Measurements from ENCODE around the gene CCSER1. TPM values are rescaled to one million over a fixed set of nuclear protein-coding genes. Genes with fewer than 3 reads are reported as not detected.

Gene CCSER1
- total and polyA plus RNA-seq, 2 experiments from 2014 or later, result 2.9 to 3.4 TPM

- no peak for TF ChIP-seq JUNB (IDR thresholded peaks at IDR 0.05; ENCODE audit: unreplicated experiment)
- TF ChIP-seq EZH2phosphoT487 (IDR thresholded peaks at IDR 0.05; ENCODE audit: unreplicated experiment), result no peak
- no peak for TF ChIP-seq ZNF462 (CRISPR knock-in tag; IDR thresholded peaks at IDR 0.05)
- no peak for TF ChIP-seq NANOG (IDR thresholded peaks at IDR 0.05; ENCODE audit: borderline replicate concordance)
- TF ChIP-seq CREB1 (CRISPR knock-in tag; IDR thresholded peaks at IDR 0.05; ENCODE audit: low read depth), result no peak
- TF ChIP-seq, protein P1, sequence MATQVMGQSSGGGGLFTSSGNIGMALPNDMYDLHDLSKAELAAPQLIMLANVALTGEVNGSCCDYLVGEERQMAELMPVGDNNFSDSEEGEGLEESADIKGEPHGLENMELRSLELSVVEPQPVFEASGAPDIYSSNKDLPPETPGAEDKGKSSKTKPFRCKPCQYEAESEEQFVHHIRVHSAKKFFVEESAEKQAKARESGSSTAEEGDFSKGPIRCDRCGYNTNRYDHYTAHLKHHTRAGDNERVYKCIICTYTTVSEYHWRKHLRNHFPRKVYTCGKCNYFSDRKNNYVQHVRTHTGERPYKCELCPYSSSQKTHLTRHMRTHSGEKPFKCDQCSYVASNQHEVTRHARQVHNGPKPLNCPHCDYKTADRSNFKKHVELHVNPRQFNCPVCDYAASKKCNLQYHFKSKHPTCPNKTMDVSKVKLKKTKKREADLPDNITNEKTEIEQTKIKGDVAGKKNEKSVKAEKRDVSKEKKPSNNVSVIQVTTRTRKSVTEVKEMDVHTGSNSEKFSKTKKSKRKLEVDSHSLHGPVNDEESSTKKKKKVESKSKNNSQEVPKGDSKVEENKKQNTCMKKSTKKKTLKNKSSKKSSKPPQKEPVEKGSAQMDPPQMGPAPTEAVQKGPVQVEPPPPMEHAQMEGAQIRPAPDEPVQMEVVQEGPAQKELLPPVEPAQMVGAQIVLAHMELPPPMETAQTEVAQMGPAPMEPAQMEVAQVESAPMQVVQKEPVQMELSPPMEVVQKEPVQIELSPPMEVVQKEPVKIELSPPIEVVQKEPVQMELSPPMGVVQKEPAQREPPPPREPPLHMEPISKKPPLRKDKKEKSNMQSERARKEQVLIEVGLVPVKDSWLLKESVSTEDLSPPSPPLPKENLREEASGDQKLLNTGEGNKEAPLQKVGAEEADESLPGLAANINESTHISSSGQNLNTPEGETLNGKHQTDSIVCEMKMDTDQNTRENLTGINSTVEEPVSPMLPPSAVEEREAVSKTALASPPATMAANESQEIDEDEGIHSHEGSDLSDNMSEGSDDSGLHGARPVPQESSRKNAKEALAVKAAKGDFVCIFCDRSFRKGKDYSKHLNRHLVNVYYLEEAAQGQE (IDR thresholded peaks at IDR 0.05; ENCODE audit: unreplicated experiment), result no peak
- no peak for TF ChIP-seq ZNF331 (CRISPR knock-in tag; IDR thresholded peaks at IDR 0.05; ENCODE audit: low read depth)
- no peak for TF ChIP-seq EZH2 (IDR thresholded peaks at IDR 0.05; ENCODE audit: low read depth, unreplicated experiment)
- TF ChIP-seq CTCF (conservative IDR thresholded peaks at IDR 0.05; ENCODE audit: low read depth in 2 of 2), result no peak
- TF ChIP-seq, protein P2, sequence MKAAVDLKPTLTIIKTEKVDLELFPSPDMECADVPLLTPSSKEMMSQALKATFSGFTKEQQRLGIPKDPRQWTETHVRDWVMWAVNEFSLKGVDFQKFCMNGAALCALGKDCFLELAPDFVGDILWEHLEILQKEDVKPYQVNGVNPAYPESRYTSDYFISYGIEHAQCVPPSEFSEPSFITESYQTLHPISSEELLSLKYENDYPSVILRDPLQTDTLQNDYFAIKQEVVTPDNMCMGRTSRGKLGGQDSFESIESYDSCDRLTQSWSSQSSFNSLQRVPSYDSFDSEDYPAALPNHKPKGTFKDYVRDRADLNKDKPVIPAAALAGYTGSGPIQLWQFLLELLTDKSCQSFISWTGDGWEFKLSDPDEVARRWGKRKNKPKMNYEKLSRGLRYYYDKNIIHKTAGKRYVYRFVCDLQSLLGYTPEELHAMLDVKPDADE (IDR thresholded peaks at IDR 0.05), result no peak
- no peak for TF ChIP-seq ZNF114 (CRISPR knock-in tag; IDR thresholded peaks at IDR 0.05)
- no peak for TF ChIP-seq STAT1 (IDR thresholded peaks at IDR 0.05; ENCODE audit: unreplicated experiment)
- TF ChIP-seq POLR2AphosphoS5 (IDR thresholded peaks at IDR 0.05; ENCODE audit: low read depth), result no peak
- no peaks in the 10 kb centered on the region for H3K36me3 ChIP-seq (ENCODE audit: insufficient read depth)
- peak overlapping the region; percentile 10; the same call in 1 of the 2 replicates for H3K27ac Mint-ChIP-seq
Measured at GRCh38 chr4:90904021-90904420, 776.8 kb downstream of the CCSER1 start.

More at GRCh38 chr4:90904021-90904420, 776.8 kb downstream of the CCSER1 start:
- H3K27me3 Mint-ChIP-seq (ENCODE audit: insufficient read depth, low read depth, poor library complexity), result peaks cover 4% of the 10 kb centered on the region
- Histone ChIP-seq H3K79me2 (replicated peaks; ENCODE audit: insufficient read depth) (no peaks in the 10 kb centered on the region), H3K27ac (ENCODE audit: low read depth) (no peak overlapping the region), H3K4me1 (ENCODE audit: insufficient read depth) (peaks cover 18% of the 10 kb centered on the region), H3K4me2 (peak overlapping the region; percentile 13; the same call in 1 of the 2 replicates), H2AFZ (no peak overlapping the region; the same call in 1 of the 2 replicates), H3K4me3 (no peak overlapping the region), H3K9me2 (ENCODE audit: insufficient read depth) (peaks cover 9% of the 10 kb centered on the region; the same call in 1 of the 2 replicates), H3F3A (replicated peaks; ENCODE audit: low read depth) (no peaks in the 10 kb centered on the region), H4K20me1 (replicated peaks; ENCODE audit: insufficient read depth) (no peaks in the 10 kb centered on the region), H3K27me3 (ENCODE audit: insufficient read depth) (no peaks in the 10 kb centered on the region)
- H3K9me3 Mint-ChIP-seq, result peaks cover 15% of the 10 kb centered on the region; the same call in 1 of the 3 replicates
- no peak; the same call in 2 of the 3 replicates for ATAC-seq
- peak; percentile 28 for DNase-seq (ENCODE audit: low spot score)
- peaks cover 12% of the 10 kb centered on the region; the same call in 2 of the 3 replicates for H3K36me3 Mint-ChIP-seq (ENCODE audit: low read depth)
- H3K4me1 Mint-ChIP-seq, result peaks cover 29% of the 10 kb centered on the region
- H3K4me3 Mint-ChIP-seq, result no peak overlapping the region
